C4-2B (cell line): ENCODE measurements around the gene EIF2S2.

ENCODE experiments used
- H3K27ac ChIP-seq: fragments of 450-650 bp; 2 replicates; pipeline ENCODE4 v1.5.1; 2017
- ZFX ChIP-seq: fragments of 450-650 bp; IDR thresholded peaks from 2 replicates; pipeline ENCODE4 v1.6.1; 2017
- TF ChIP-seq, protein P1 (sequence below): fragments of 450-650 bp; conservative IDR thresholded peaks from 2 replicates; pipeline ENCODE4 v1.5.1; 2017; ENCODE audit warnings: mild to moderate bottlenecking

EIF2S2 gene

GRCh38 chr20:34102342-34102741, 9.7 kb downstream of the EIF2S2 start:
- H3K27ac ChIP-seq = no peak overlapping the region
- no peak for TF ChIP-seq ZFX
- TF ChIP-seq, protein P1, sequence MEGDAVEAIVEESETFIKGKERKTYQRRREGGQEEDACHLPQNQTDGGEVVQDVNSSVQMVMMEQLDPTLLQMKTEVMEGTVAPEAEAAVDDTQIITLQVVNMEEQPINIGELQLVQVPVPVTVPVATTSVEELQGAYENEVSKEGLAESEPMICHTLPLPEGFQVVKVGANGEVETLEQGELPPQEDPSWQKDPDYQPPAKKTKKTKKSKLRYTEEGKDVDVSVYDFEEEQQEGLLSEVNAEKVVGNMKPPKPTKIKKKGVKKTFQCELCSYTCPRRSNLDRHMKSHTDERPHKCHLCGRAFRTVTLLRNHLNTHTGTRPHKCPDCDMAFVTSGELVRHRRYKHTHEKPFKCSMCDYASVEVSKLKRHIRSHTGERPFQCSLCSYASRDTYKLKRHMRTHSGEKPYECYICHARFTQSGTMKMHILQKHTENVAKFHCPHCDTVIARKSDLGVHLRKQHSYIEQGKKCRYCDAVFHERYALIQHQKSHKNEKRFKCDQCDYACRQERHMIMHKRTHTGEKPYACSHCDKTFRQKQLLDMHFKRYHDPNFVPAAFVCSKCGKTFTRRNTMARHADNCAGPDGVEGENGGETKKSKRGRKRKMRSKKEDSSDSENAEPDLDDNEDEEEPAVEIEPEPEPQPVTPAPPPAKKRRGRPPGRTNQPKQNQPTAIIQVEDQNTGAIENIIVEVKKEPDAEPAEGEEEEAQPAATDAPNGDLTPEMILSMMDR = no peak

GRCh38 chr20:34100576-34100975, 11.5 kb downstream of the EIF2S2 start:
- no peak overlapping the region for H3K27ac ChIP-seq

GRCh38 chr20:34099675-34100074, 12.4 kb downstream of the EIF2S2 start:
- no peak overlapping the region for H3K27ac ChIP-seq
- TF ChIP-seq ZFX = no peak
- TF ChIP-seq, protein P1 = no peak

More at GRCh38 chr20:34100576-34100975, 11.5 kb downstream of the EIF2S2 start:
- TF ChIP-seq ZFX = no peak
- TF ChIP-seq, protein P1 = no peak

- TF ChIP-seq, protein P1 = no peak
- TF ChIP-seq ZFX = no peak
- no peak overlapping the region for H3K27ac ChIP-seq
These were observed 13.5 kb downstream of the EIF2S2 start for GRCh38 chr20:34098570-34098969.

DNA sequence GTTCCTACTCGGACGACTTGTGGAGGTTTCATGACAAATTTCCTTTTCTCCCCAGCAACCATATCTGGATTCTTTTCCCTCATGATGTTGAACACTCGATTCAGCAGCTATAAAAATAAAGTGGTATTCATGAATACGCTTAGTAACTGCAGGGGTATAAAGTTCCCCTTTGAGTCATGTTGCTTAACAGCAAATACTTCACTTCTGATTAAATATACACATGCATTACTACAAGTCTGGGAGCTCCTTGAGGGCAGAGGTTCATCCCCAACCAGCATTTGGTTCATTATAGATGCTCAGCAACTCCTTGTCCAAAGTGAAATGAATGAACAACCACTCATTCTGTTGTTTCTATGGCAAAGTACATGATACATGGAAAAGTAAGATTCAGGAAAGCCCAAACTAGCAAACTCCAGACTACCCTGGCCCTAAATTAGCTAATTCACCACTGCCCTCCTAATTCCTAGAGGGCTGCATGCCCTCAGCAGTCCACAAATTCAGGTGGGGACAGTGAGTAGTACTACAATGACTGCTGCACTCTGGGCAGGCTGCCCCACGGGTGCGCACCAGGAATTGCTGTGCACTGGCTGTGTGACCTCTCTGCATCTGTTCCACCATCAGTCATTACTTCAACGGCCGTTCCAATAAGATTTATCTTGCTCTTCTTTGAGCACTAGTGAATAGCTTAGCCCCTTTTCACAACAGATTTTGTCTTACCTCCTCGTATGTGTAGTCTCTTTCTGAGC, 15.2 kb downstream of the EIF2S2 start:
- no peak overlapping the region for H3K27ac ChIP-seq
- TF ChIP-seq ZFX = no peak
- TF ChIP-seq, protein P1 = no peak

DNA sequence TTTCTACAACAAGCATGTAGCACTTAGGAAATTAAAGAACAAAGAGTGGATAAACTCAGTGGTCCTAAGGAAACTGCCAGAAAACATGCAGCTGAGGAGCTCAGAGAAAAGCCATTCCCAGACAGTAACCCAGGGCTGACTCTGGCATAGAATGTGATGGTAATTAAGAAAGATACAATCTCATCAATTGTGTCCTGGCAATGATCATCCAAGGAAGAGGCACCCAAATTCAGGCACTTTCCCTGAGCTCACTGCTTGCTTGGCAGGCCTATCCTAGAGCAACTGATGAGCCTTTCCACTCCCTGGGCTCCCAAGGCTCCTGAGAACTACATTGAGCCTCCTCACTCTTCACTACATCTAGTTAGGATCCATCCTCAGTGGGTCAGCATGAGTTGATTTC, 16.2 kb downstream of the EIF2S2 start:
- TF ChIP-seq ZFX = no peak
- TF ChIP-seq, protein P1 = no peak
- no peak overlapping the region for H3K27ac ChIP-seq

DNA sequence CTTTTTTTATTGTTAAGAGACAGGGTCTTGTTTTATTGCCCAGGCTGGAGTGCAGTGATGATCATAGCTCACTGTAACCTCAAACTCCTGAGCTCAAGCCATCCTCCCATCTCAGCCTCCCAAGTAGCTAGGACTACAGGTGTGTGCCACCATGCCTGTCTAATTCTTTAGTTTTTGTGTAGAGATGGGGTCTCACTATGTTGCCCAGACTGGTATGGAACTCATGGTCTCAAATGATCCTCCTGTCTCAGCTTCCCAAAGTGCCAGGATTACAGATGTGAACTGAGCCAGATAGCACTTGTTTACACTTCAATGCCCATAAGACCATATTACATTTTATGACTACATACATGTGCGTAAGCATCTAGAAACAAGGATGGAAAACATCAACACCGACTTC, 18.1 kb downstream of the EIF2S2 start:
- TF ChIP-seq, protein P1 = no peak
- no peak for TF ChIP-seq ZFX

More for the DNA sequence above, 18.1 kb downstream of the EIF2S2 start:
- H3K27ac ChIP-seq = no peak overlapping the region
